ENCODE data around the gene MAS1. TPM values are rescaled to one million over a fixed set of nuclear protein-coding genes. Genes with fewer than 3 reads are reported as not detected.

MAS1 gene
- polyA plus RNA-seq, 1 of the 3 experiments (the other 2 are of a cell fraction) = not detected

GRCh38 chr6:159854959-159855358 lies 35.8 kb upstream of the MAS1 start:
- 0 out of 2 replicates have a peak, but pooled peaks cover 7% of the 10 kb centered on the region for H3K9me3 ChIP-seq
- no peaks in the 10 kb centered on the region for H3K79me2 ChIP-seq (ENCODE audit: insufficient read depth)
- H3F3A ChIP-seq (replicated peaks; ENCODE audit: insufficient read depth) = no peaks in the 10 kb centered on the region
- H3K36me3 ChIP-seq (replicated peaks in 1 of 2; ENCODE audit: control insufficient read depth in 1 of 2, insufficient read depth in 2 of 2, low read length in 1 of 2) = peaks cover 0 to 5% of the 10 kb centered on the region in 2 experiments
- H3K9me2 ChIP-seq = no peaks in the 10 kb centered on the region
- no peak overlapping the region for H3K4me2 ChIP-seq
- no peak overlapping the region for H3K9ac ChIP-seq
- H3K27ac ChIP-seq (ENCODE audit: low read depth in 2 of 2, low read length in 1 of 2) = no peak overlapping the region
- H4K20me1 ChIP-seq (ENCODE audit: insufficient read depth) = no peaks in the 10 kb centered on the region
- WGBS (ENCODE audit: low lambda C conversion rate) = 39% methylated on average over 3 of the region's 3 CpGs
- TF ChIP-seq FOSL2 (IDR thresholded peaks at IDR 0.05; ENCODE audit: borderline replicate concordance, low read depth) (no peak), TCF12 (IDR thresholded peaks at IDR 0.05) (no peak), NRF1 (IDR thresholded peaks at IDR 0.05; ENCODE audit: low read depth, low read length) (no peak)
- ChIA-PET CTCF (interaction anchor here (0.6 to 4.3 kb wide), 2 partner anchors 8 to 216 kb away, joined by 3 to 18 read pairs; no protein-coding TSS in a partner anchor), POLR2A (no interaction called here)
- H2AFZ ChIP-seq (ENCODE audit: low read depth) = no peak overlapping the region
- no peak for DNase-seq
- peaks cover 4% of the 10 kb centered on the region for H3K27me3 ChIP-seq (ENCODE audit: insufficient read depth)
- H3K4me3 ChIP-seq (ENCODE audit: low read depth in 2 of 2, low read length in 1 of 2) = no peak overlapping the region
- H3K4me1 ChIP-seq (ENCODE audit: control insufficient read depth in 1 of 2, insufficient read depth in 2 of 2, low read depth in 1 of 2, low read length in 1 of 2) = no peaks in the 10 kb centered on the region

GRCh38 chr6:159858259-159858658 lies 32.5 kb upstream of the MAS1 start:
- no peaks in the 10 kb centered on the region for H4K20me1 ChIP-seq (ENCODE audit: insufficient read depth)
- no peak overlapping the region for H3K4me2 ChIP-seq
- POLR2A ChIA-PET = no interaction called here
- no peak overlapping the region for H3K27ac ChIP-seq (ENCODE audit: low read depth in 2 of 2, low read length in 1 of 2)
- H3F3A ChIP-seq (replicated peaks; ENCODE audit: insufficient read depth) = no peaks in the 10 kb centered on the region
- H3K9ac ChIP-seq = no peak overlapping the region
- 0 out of 2 replicates have a peak, but pooled peaks cover 7% of the 10 kb centered on the region for H3K9me3 ChIP-seq
- 0% methylated on average over 1 of the region's 1 CpG for WGBS (ENCODE audit: low lambda C conversion rate)
- H3K4me1 ChIP-seq (ENCODE audit: control insufficient read depth in 1 of 2, insufficient read depth in 2 of 2, low read depth in 1 of 2, low read length in 1 of 2) = no peaks in the 10 kb centered on the region
- H3K36me3 ChIP-seq (replicated peaks in 1 of 2; ENCODE audit: control insufficient read depth in 1 of 2, insufficient read depth in 2 of 2, low read length in 1 of 2) = peaks cover 0 to 5% of the 10 kb centered on the region in 2 experiments
- no peaks in the 10 kb centered on the region; the same call in 1 of the 2 replicates for H3K27me3 ChIP-seq (ENCODE audit: insufficient read depth)
- no peak overlapping the region for H3K4me3 ChIP-seq (ENCODE audit: low read depth in 2 of 2, low read length in 1 of 2)
- no peak for DNase-seq
- CTCF ChIA-PET = interaction anchor here (1.1 kb wide), 1 partner anchor 597 kb away, joined by 4 read pairs; no protein-coding TSS in a partner anchor
- H3K79me2 ChIP-seq (ENCODE audit: insufficient read depth) = no peaks in the 10 kb centered on the region
- no peak overlapping the region for H2AFZ ChIP-seq (ENCODE audit: low read depth)
- no peaks in the 10 kb centered on the region for H3K9me2 ChIP-seq
- TF ChIP-seq JUND (IDR thresholded peaks at IDR 0.05) = no peak
- TF ChIP-seq RFX5 (IDR thresholded peaks at IDR 0.05; ENCODE audit: low read length) = no peak
- TF ChIP-seq SIN3A (IDR thresholded peaks at IDR 0.05; ENCODE audit: borderline replicate concordance, low read depth, low read length) = no peak
- TF ChIP-seq YY1 (IDR thresholded peaks at IDR 0.05; ENCODE audit: low read depth) = no peak
- no peak for TF ChIP-seq FOSL2 (IDR thresholded peaks at IDR 0.05; ENCODE audit: borderline replicate concordance, low read depth)
- no peak for TF ChIP-seq ZBTB33 (IDR thresholded peaks at IDR 0.05; ENCODE audit: borderline replicate concordance, low read depth)
- TF ChIP-seq TAF1 (IDR thresholded peaks at IDR 0.05; ENCODE audit: borderline replicate concordance, low read depth, low read length) = no peak
- no peak for TF ChIP-seq MEF2A (IDR thresholded peaks at IDR 0.05; ENCODE audit: borderline replicate concordance, low read depth)
- TF ChIP-seq NRF1 (IDR thresholded peaks at IDR 0.05; ENCODE audit: low read depth, low read length) = no peak
- TF ChIP-seq GATA2 (CRISPR knock-in tag; IDR thresholded peaks at IDR 0.05) = no peak
